Activated CD4-positive, alpha-beta T cell treated with anti-CD3 and anti-CD28 coated beads, Interleukin-2, amount 50 U/mL, for 24 hours (primary cell): ENCODE data around the gene RRP15.

Experiments used
- DNase-seq, 2 donors: peaks; one replicate each; pipeline ENCODE4 v3.0.0-alpha.2; 2020; ENCODE audit warnings: low read depth in 1 of 2, low spot score in 1 of 2

The RRP15 gene

GRCh38 chr1:218284917-218285635, at the start of gene RRP15:
Gene RRP15 (plus strand): TSS chr1:218285293. CDS start chr1:218285317, 24 bp downstream.
- peak; percentile 76 to 83 for DNase-seq

- no peak for DNase-seq
These were observed 42.9 kb upstream of the RRP15 start for GRCh38 chr1:218242171-218242570.

- DNase-seq: no peak
These were observed 37.8 kb upstream of the RRP15 start for GRCh38 chr1:218247339-218247738.

DNA sequence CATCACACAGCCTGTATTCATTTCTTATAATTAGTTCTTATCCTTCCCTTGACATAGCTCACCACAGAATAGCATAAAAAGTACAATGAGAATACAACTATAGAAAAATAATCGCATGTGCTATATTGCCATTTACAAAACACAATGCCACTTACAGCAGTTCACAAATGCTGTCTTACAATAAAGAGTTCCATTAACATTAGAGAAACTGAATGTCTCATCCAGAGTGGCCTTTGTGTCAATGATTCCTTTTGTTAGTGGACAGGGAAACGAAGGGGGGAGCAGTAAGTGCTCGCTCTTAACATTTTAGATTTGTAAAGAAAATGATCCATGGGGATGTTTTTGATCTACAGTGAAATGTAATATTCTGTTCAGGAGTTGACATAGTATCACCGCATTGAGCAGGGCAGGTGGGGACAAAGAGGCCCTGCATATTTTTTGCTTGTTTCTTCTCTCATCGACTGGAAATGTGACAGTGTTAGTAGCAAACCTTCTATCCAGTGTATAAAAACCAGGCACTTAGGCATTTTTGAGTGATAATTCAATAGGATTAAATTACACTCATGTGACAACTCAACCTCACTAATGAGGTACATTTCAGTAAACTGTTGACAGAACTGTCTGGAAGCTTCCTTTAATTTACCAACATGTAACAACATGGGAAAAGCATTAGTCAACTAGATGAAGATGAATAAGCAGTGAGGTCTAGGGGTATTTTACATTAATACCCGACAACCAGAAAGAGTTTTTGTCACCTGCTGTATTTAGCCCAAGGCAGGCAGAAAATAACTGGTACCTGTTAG, 35.6 kb upstream of the RRP15 start:
- no peak for DNase-seq

DNA sequence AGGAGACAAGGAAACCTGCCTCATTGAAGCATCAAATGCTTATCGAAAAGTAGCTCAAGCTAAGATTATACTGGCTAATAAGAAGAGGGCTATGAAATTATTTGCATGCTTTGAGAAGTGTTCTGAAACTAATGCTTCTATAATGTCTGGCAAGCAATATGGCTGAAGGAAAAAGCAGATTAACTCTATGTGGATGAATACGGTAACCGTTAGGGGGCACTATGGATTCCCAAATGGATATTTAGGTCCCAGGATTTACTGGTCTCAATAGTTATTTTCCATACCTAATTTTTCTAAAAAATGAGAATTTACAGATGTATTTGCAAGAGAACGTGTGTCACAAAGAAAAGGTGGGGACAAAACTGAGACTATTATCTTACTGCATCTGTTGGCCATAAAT, 34.6 kb upstream of the RRP15 start:
- no peak for DNase-seq

DNA sequence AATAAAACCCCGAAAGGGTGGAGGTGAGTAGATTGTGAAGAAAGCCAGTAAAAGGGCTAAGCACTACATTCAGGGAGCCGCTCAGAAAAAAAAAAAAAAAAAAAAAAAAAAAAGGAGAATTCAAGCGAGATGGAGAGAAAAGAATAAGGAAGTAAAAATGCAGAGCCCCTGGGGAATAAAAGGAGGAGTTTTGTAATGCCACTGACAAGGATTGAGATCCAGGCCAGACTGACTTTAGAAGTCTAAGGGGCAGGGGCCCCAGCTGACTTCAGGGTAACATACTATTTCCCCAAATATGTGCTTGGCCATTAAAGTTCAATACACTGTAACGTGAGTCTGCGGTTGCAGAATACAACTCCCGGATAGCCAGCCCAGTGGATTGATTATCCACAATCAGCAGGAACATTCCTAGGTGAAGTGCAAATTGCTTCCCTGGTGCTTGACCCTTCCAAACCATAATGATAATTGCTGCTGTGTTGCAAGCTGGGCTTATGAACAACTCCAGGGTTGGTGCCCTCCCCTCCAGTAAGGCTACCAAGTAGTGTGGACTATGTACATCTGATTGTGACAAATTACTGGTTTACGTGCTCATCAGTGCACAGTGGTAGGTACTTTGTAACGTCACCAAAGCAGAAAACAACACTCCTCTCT, 30.7 kb upstream of the RRP15 start:
- DNase-seq: no peak

- no peak for DNase-seq
These were observed 30.0 kb upstream of the RRP15 start for GRCh38 chr1:218255090-218255489.

DNA sequence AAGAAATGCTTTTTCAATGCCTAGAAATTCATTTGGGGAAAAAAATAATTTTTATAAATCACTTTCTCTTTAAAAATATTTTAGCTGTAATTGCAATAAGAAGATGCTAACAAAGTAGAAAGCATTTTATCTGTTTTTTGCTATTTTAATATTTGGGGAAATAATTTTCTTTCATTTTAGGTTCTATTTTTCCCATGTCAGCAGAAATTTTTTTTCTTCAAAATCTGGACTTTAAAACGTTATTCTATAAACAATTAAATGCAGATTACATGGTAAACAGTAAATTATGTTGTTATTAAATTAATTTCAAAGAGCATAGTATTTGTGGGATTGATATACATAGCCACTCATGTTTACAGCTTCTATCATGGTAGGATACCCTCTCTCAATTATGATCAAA, 27.7 kb upstream of the RRP15 start:
- DNase-seq: no peak

- no peak for DNase-seq
These were observed 27.1 kb upstream of the RRP15 start for GRCh38 chr1:218257971-218258370.

- DNase-seq: no peak
These were observed 25.8 kb upstream of the RRP15 start for GRCh38 chr1:218259339-218259738.

- DNase-seq: no peak
These were observed 25.3 kb upstream of the RRP15 start for GRCh38 chr1:218259800-218260199.

DNA sequence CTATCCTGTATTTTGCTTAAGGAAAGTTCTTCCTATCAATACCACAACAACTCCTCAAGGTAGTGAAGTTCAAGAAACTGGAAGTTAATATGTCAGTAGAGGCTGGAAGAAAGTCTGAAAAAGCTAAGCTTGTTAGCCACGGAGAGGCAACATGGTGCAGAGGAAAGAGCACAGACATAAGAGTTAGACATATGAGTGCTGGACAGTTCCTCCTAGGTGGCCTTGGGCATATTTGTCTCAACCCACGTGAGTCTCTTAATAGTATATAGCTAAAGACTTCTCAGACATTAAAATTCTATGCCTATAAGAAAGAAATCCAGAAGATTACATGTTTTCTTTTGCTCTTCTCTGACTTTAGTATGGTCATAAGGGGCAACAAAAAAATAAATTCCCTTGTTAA, 22.8 kb upstream of the RRP15 start:
- DNase-seq: no peak

GRCh38 chr1:218266356-218266755, 18.7 kb upstream of the RRP15 start:
- DNase-seq: no peak

GRCh38 chr1:218272366-218272765, 12.7 kb upstream of the RRP15 start:
- DNase-seq: no peak

DNA sequence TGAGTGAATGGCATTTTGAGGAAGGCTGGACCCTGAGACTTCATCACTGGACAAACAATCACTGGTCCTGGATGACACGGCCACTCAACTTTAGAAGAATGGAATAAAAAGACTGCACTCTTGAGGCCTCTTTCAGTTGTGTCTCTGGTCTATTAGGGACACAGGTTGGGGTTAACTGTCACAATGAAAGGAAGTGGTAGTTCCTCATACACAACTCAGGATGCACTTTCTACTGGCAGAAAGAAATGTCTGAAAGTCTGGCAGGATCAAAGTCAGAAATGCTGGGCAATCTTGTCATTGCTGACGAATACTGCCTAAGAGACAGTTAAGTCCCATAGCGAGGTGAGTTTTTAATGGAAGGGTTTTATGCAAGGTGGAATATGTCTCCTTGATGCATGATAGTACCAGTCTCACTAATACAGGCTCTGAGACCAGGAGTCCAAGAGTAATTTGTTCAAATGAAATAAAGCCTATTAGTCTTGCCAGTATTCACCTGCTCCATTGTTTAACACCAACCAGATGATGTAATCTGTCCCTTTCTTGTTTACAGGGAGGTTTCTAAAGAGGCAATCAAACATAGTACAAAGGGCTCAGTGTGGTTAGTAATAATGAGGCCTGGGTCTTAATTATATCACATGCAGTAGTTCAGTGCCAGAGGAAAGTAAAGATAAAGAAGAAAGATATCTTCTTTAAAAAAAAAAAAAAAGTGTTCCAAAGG, 11.2 kb upstream of the RRP15 start:
- DNase-seq: no peak

GRCh38 chr1:218274511-218274910, 10.6 kb upstream of the RRP15 start:
- no peak for DNase-seq

- DNase-seq: no peak
These were observed 9.3 kb upstream of the RRP15 start for GRCh38 chr1:218275823-218276222.

DNA sequence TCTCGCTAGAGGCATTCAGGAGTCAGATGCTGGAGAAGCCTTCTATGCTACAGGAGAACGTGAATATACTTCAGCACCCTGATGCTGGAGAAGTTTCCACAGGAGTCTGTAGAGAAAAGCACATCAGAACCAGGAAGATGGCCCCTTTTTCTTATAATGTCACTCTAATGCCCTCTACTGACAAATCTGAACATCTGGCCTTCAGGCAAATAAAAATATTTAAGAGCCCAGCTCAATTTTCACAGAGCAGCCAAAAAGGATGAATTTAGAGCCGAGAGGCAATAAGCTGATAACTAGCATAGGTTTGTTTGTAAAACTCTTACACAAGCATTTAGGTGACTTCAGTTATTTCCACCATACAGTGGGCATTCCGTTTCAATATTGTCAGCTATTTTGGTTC, 3.8 kb upstream of the RRP15 start:
- no peak for DNase-seq

DNA sequence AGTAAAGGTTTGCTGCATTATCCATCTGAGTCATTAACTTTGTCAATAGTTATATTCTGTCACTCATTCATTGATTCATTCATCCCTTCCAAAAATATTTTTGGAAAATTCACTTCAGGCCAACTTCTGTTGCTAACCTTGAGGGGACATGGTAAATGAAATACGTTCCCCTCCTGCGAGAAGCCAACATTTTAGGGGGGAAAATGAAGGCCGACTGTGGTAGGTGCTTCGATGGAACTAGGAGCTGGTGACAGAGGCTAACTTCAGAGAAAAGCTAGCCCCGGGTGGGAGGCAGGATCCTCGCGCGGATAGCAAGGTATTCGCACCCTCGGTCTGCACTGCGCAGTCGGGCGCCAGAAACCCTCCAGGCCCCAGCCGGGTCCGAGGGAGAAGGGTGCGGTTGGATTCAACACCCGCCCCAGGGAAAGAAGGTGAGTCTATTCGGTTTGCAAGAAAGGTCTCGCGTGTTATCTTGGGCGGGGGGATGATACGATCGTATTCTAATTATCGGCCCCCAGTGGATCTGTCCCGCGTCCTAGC, 646 bp upstream of the RRP15 start:
- DNase-seq: no peak

DNA sequence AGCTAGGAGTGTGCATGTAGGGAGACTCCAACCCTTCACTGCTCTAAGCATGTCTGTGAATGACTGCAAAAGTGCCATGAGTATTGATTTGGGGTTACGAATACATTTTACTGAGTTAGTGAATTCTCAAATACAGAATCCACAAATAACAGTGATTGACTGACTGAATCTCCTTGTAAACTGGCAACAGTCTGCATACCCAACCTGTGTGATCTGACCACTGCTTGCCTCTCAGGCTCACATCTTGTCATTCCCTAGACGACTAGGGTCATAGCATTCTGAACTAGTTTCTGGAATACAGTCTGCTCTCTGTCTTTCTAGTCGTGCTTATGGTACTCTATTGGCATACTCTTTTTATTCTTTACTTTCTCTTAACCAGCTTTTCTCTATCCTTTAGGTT, 7.4 kb downstream of the RRP15 start:
- no peak for DNase-seq

- DNase-seq: no peak
These were observed 9.5 kb downstream of the RRP15 start for GRCh38 chr1:218294546-218294945.
